CD4-positive, alpha-beta T cell treated with Interferon alpha-2 for 1 hour (primary cell): Measurements from ENCODE around the gene TUBD1.
"Not testable (repeated sequence)": the region's sequence is repeated elsewhere in the genome, so short reads cannot be mapped to it uniquely, and the experiment has no call there.

Source experiments
- DNase-seq, 2 donors: peaks; one replicate each; pipeline ENCODE4 v3.0.0-alpha.2; 2020 to 2022

TUBD1 gene

GRCh38 chr17:59842901-59843652 lies 49.7 kb downstream of the TUBD1 start:
- DNase-seq = peak; percentile 54 to 71

DNA sequence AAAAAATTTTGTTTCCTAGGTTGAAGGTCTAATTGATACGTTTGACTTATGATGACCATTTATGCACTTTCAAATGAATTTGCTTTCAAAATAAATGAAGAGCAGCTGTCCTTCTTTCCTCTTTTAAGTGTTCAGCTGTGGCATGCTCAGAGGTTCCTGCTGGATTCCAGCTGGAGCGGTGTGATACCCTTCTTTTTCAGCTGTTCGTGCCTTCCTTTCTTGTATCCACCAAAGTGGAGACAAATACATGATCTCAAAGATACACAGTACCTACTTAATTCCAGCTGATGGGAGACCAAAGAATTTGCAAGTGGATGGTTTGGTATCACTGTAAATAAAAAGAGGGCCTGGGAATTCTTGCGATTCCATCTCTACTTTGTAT lies 50.9 kb downstream of the TUBD1 start:
- DNase-seq = not testable (repeated sequence)

- peak; percentile 50 to 79 for DNase-seq
Measured at GRCh38 chr17:59841091-59841881, 51.5 kb downstream of the TUBD1 start.

- peak in 1 of 2 donors; percentile 75 for DNase-seq
Measured at GRCh38 chr17:59840329-59841090, 52.2 kb downstream of the TUBD1 start.

- peak in 1 of 2 donors; percentile 57 for DNase-seq
Measured at GRCh38 chr17:59839651-59840328, 53.0 kb downstream of the TUBD1 start.

- DNase-seq = peak in 1 of 2 donors; percentile 73
Measured at GRCh38 chr17:59838052-59838916, 54.5 kb downstream of the TUBD1 start.

GRCh38 chr17:59837308-59838051 lies 55.3 kb downstream of the TUBD1 start:
- DNase-seq = peak; percentile 91 to 97

DNA sequence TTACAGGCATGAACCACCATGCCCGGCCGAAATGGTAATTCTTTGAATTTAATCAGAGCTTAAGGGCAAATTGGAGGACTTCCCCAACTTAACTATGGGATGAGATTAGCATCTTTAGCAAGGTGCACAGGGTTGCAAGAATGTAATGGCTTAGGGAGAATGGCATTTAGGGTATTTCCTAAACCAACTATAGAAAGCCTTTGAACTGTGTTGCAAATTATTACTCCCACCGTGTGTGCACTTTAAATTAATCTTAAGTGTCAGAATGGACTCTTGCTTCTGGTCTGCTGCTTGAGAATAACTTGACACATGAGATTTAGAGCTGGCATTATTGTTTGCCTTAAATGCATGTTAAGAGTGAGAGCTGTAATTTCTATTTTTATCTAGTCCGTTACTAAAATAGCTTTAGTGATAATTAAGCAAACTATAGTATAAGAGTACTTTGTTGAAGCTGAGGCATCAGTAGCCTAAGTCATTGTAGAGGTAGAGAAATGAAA lies 59.8 kb downstream of the TUBD1 start:
- peak in 1 of 2 donors; percentile 54 for DNase-seq

- no peak for DNase-seq
Measured at GRCh38 chr17:59830846-59831486, 61.8 kb downstream of the TUBD1 start.

DNA sequence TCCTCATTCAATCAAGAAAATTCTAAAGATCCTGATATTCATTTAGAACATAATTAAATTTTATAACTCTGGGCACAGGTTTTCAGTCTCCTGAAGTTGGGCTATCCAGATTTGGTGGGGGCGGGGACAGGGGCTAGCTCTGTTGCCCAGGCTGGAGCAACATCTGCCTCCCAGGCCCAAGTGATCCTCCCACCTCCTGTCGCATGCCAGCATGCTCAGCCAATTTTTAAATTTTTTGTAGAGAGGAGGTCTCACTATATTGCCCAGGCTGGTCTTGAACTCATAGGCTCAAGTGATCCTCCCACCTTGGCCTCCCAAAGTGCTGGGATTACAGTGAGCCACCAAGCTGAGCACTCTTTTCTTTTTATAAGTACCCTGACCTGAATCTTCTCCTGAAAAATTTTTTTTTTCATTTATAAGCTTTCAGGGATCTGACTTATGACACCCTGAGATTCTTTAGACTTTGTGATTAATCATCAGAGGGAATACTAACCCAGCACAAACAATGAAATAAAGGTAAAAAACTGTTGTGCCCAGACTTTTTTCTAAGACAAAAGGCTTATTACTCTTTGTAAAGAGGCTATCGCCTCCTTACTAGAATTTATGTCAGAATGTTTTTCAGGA lies 62.6 kb downstream of the TUBD1 start:
- no peak for DNase-seq

DNA sequence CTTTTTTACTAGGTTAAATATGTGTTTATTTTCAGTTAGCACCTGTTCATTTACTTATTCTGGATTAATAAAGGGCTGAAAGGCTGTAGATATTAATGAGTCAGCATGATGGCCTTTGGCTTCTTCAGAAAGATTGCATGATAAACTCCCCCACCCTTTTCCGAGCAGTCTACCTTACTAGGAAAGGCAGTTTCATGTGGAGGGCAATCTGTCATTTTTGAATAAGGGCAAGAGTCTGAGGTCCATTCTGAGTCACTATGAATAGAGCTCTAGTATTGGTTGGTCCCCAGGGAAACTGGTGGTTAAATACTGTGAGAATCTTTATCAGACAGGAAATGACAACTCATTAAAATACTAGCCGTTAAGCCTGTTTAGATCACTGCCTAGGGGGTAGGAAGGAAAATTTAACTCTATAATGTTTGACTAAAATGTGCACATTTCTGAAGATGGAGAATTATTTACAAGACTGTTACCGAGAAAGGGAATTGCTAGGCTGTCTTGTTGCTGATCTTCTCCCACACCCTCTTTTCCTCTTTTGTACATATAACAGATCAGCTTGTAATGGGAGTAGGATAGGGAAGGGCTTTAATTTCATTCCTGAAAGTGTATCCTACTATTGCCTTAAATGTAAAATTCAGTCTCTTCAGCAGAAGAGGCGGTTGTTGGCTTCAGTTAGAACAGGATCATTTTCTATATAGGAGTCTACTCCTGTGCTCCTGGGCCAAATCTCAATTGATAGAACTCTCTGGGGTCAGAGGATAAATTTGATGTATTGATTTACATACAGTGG lies 63.3 kb downstream of the TUBD1 start:
- peak; percentile 80 to 93 for DNase-seq

DNA sequence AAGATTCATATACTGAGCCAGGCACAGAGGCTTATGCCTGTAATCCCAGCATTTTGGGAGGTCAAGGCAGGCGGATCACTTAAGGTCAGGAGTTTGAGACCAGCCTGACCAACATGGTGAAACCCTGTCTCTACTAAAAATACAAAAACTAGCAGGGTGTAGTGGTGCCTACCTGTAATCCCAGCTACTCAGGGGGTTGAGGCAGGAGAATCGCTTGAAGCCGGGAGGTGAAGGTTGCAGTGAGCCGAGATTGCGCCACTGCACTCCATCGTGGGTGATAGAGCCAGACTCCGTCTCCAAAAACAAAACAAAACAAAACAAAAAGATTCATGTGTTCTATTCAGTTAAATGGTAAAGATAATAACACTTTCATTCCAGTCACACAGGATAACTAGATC lies 63.9 kb downstream of the TUBD1 start:
- DNase-seq = not testable (repeated sequence)

- no peak for DNase-seq
Measured at GRCh38 chr17:59828478-59828760, 64.3 kb downstream of the TUBD1 start.

GRCh38 chr17:59827721-59828477 lies 64.8 kb downstream of the TUBD1 start:
- DNase-seq = peak in 1 of 2 donors; percentile 78

GRCh38 chr17:59826706-59827453 lies 65.9 kb downstream of the TUBD1 start:
- no peak for DNase-seq

GRCh38 chr17:59825533-59826322 lies 67.0 kb downstream of the TUBD1 start:
- DNase-seq = peak in 1 of 2 donors; percentile 51

- no peak for DNase-seq
Measured at GRCh38 chr17:59815965-59816364, 76.8 kb downstream of the TUBD1 start.
